Effector CD8-positive, alpha-beta T cell (primary cell): ENCODE measurements around the gene NAA10.

Experiments used
- DNase-seq: peaks from one replicate; lab custom pipeline; 2025; lab: John Stamatoyannopoulos, UW

The NAA10 gene

GRCh38 chrX:153884590-153884989 lies 50.2 kb downstream of the NAA10 start:
- DNase-seq = no peak

- DNase-seq = no peak
Observed at GRCh38 chrX:153884136-153884535, 50.7 kb downstream of the NAA10 start.

GRCh38 chrX:153883163-153883843 lies 51.5 kb downstream of the NAA10 start:
- no peak for DNase-seq

DNA sequence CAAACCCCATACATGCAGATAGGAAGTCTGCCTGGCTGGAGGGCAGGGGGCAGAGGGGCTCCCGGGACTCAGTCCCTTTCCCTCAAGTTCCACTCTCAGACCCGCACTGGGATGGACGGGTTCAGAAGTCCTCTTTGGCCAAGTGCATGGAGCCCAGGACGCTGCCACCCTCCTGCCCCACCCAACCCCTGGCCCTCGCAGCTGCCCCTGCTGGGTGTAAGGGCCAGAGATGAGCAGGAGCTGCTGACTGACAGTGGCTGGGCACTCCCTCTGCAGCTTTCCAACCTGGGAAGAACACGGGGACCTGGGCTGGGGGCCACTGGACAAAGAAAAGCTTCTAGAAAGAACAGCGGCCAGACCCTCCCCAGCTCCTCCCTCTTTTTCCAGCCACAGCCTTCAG lies 52.3 kb downstream of the NAA10 start:
- no peak for DNase-seq

- no peak for DNase-seq
Observed at GRCh38 chrX:153882086-153882498, 52.7 kb downstream of the NAA10 start.

GRCh38 chrX:153881281-153881680 lies 53.6 kb downstream of the NAA10 start:
- no peak for DNase-seq

- no peak for DNase-seq
Observed at GRCh38 chrX:153880440-153880815, 54.4 kb downstream of the NAA10 start.

- DNase-seq = no peak
Observed at GRCh38 chrX:153879741-153880439, 54.9 kb downstream of the NAA10 start.
